CD4-positive, alpha-beta memory T cell (primary cell): Measurements from ENCODE around the gene HORMAD1. TPM values are rescaled to one million over a fixed set of nuclear protein-coding genes. Genes with fewer than 3 reads are reported as not detected.

Experiments used
- CTCF ChIA-PET: fragments of 350-600 bp; sonication (Branson Sonifier 250); formaldehyde crosslinking; loops from one replicate; lab custom pipeline; 2021; ENCODE audit warnings: inconsistent platforms; ENCODE audit not compliant: partially characterized antibody; lab: Charles Lee
- POLR2A ChIA-PET: fragments of 350-600 bp; sonication (Branson Sonifier 250); formaldehyde crosslinking; loops from one replicate; lab custom pipeline; 2021; ENCODE audit not compliant: partially characterized antibody; lab: Charles Lee
- DNase-seq, 5 donors: peaks; one replicate each; pipeline versions ENCODE4 v3.0.0 to v3.0.0-alpha.2; 2020 to 2022; ENCODE audit warnings: mixed read lengths in 1 of 5
- H3K27ac ChIP-seq: one replicate; pipeline ENCODE4 v1.7.0; 2013; ENCODE audit warnings: low read depth, low read length
- H3K27me3 ChIP-seq: 2 replicates; pipeline ENCODE4 v1.7.0; 2013; ENCODE audit warnings: mild to moderate bottlenecking, low read length, moderate library complexity; ENCODE audit not compliant: insufficient read depth
- H3K36me3 ChIP-seq: 2 replicates; pipeline ENCODE4 v1.7.0; 2013; ENCODE audit warnings: mild to moderate bottlenecking, low read length, moderate library complexity; ENCODE audit not compliant: insufficient read depth
- H3K4me1 ChIP-seq: 2 replicates; pipeline ENCODE4 v1.7.0; 2013; ENCODE audit warnings: mild to moderate bottlenecking, low read length, moderate library complexity; ENCODE audit not compliant: insufficient read depth
- H3K4me3 ChIP-seq, 2 donors: one replicate each; pipeline ENCODE4 v1.7.0; 2013; ENCODE audit warnings: low read length in 2 of 2, mild to moderate bottlenecking in 1 of 2
- H3K9me3 ChIP-seq, 2 donors: one replicate each; pipeline ENCODE4 v1.7.0; 2013; ENCODE audit warnings: low read length in 2 of 2, control low read depth in 1 of 2; ENCODE audit not compliant: control insufficient read depth in 1 of 2
- H3K27ac Mint-ChIP-seq, 7 donors: one replicate each; pipeline ENCODE4 v1.8.0; 2020 to 2021; ENCODE audit warnings: mixed read lengths in 7 of 7, mild to moderate bottlenecking in 6 of 7, inconsistent platforms in 3 of 7, moderate library complexity in 3 of 7
- H3K27me3 Mint-ChIP-seq, 2 donors: one replicate each; pipeline ENCODE4 v1.8.0; 2020 to 2021; ENCODE audit warnings: mixed read lengths in 2 of 2
- H3K36me3 Mint-ChIP-seq, 2 donors: one replicate each; pipeline ENCODE4 v1.8.0; 2020 to 2021; ENCODE audit warnings: mixed read lengths in 2 of 2, inconsistent platforms in 1 of 2, mild to moderate bottlenecking in 1 of 2
- H3K4me1 Mint-ChIP-seq, 4 donors: one replicate each; pipeline ENCODE4 v1.8.0; 2020 to 2021; ENCODE audit warnings: mixed read lengths in 4 of 4, mild to moderate bottlenecking in 1 of 4
- H3K4me3 Mint-ChIP-seq, 8 donors: one replicate each; pipeline ENCODE4 v1.8.0; 2020 to 2021; ENCODE audit warnings: mixed read lengths in 8 of 8, mild to moderate bottlenecking in 7 of 8, moderate library complexity in 6 of 8, inconsistent platforms in 3 of 8
- H3K9me3 Mint-ChIP-seq, 8 donors: one replicate each; pipeline ENCODE4 v1.8.0; 2020 to 2021; ENCODE audit warnings: mixed read lengths in 8 of 8, mild to moderate bottlenecking in 5 of 8, inconsistent platforms in 3 of 8, moderate library complexity in 1 of 8
- intact Hi-C: fragments of 100-400 bp; cut with micrococcal nuclease; formaldehyde crosslinking; loops from one replicate; pipeline ENCODE4 v1.15.1; 2023
- polyA plus RNA-seq, 2 donors: library from polyadenylated mRNA; unstranded; fragments of 300-500 nt; fragmentation: Illumina TruSeq; gene quantifications; one replicate each; pipeline ENCODE4 v1.2.3, GENCODE V29; 2021
- total RNA-seq, 2 experiments: library from RNA; stranded (reverse); gene quantifications; one replicate each; pipeline ENCODE4 v1.2.3, GENCODE V29; 2021

HORMAD1 gene
- total and polyA plus RNA-seq, 4 experiments from 2014 or later, result 0.64 TPM; not detected in 3

- CTCF ChIA-PET, result no interaction called here
- no peaks in the 10 kb centered on the region for H3K9me3 ChIP-seq
- H3K27ac ChIP-seq, result no peak overlapping the region
- peak overlapping the region in 7 of 8 donors; percentile 19 to 70 (median 52) for H3K4me3 Mint-ChIP-seq
- peak overlapping the region in 2 of 7 donors; percentile 18 to 42 for H3K27ac Mint-ChIP-seq
- H3K4me1 Mint-ChIP-seq, result peaks cover 34 to 58% (median 47%) of the 10 kb centered on the region in 4 donors
- no peaks in the 10 kb centered on the region for H3K27me3 ChIP-seq
- H3K36me3 Mint-ChIP-seq, result peaks cover 28 to 45% of the 10 kb centered on the region in 2 donors
- H3K36me3 ChIP-seq, result peaks cover 1% of the 10 kb centered on the region
- H3K4me3 ChIP-seq, result no peak overlapping the region
- H3K9me3 Mint-ChIP-seq, result peaks cover 0 to 2% (median 0%) of the 10 kb centered on the region in 8 donors
- peaks cover 42% of the 10 kb centered on the region for H3K4me1 ChIP-seq
- no peaks in the 10 kb centered on the region for H3K27me3 Mint-ChIP-seq
- no peak for DNase-seq
- intact Hi-C loops, result loop anchor here (10.0 kb wide), 1 partner anchor 162 kb away; the partner anchor contains the start of gene SETDB1
- POLR2A ChIA-PET, result no interaction called here
Measured at GRCh38 chr1:150762552-150762951, 41.9 kb upstream of the HORMAD1 start.

GRCh38 chr1:150761801-150762200 lies 41.1 kb upstream of the HORMAD1 start:
- intact Hi-C loops, result loop anchor here (10.0 kb wide), 1 partner anchor 163 kb away; the partner anchor contains the start of gene SETDB1
- CTCF ChIA-PET, result no interaction called here
- Mint-ChIP-seq H3K27ac (no peak overlapping the region), H3K9me3 (peaks cover 0 to 2% (median 0%) of the 10 kb centered on the region in 8 donors), H3K27me3 (no peaks in the 10 kb centered on the region), H3K4me3 (peak overlapping the region in 2 of 8 donors; percentile 52 to 68), H3K4me1 (peaks cover 34 to 54% (median 44%) of the 10 kb centered on the region in 4 donors), H3K36me3 (peaks cover 31 to 51% of the 10 kb centered on the region in 2 donors)
- POLR2A ChIA-PET, result no interaction called here
- H3K27me3 ChIP-seq, result no peaks in the 10 kb centered on the region
- H3K36me3 ChIP-seq, result peaks cover 7% of the 10 kb centered on the region
- no peak for DNase-seq
- no peaks in the 10 kb centered on the region for H3K9me3 ChIP-seq
- H3K4me1 ChIP-seq, result peaks cover 42% of the 10 kb centered on the region
- no peak overlapping the region for H3K4me3 ChIP-seq
- H3K27ac ChIP-seq, result no peak overlapping the region

GRCh38 chr1:150760013-150760412 lies 39.3 kb upstream of the HORMAD1 start:
- Histone ChIP-seq H3K4me3 (no peak overlapping the region), H3K36me3 (peaks cover 10% of the 10 kb centered on the region), H3K9me3 (no peaks in the 10 kb centered on the region), H3K27me3 (no peaks in the 10 kb centered on the region), H3K4me1 (peaks cover 32% of the 10 kb centered on the region), H3K27ac (no peak overlapping the region)
- ChIA-PET POLR2A (no interaction called here), CTCF (no interaction called here)
- no peaks in the 10 kb centered on the region for H3K27me3 Mint-ChIP-seq
- peak overlapping the region in 1 of 7 donors; percentile 84 for H3K27ac Mint-ChIP-seq
- peak overlapping the region in 1 of 8 donors; percentile 16 for H3K4me3 Mint-ChIP-seq
- peaks cover 0 to 2% (median 0%) of the 10 kb centered on the region in 8 donors for H3K9me3 Mint-ChIP-seq
- peaks cover 25 to 38% (median 33%) of the 10 kb centered on the region in 4 donors for H3K4me1 Mint-ChIP-seq
- DNase-seq, result no peak
- intact Hi-C loops, result loop anchor here (10.0 kb wide), 1 partner anchor 165 kb away; the partner anchor contains the start of gene SETDB1
- peaks cover 39 to 53% of the 10 kb centered on the region in 2 donors for H3K36me3 Mint-ChIP-seq

GRCh38 chr1:150753416-150753815 lies 32.7 kb upstream of the HORMAD1 start:
- intact Hi-C loops, result no loop called here
- H3K4me1 ChIP-seq, result no peaks in the 10 kb centered on the region
- peaks cover 43% of the 10 kb centered on the region for H3K36me3 ChIP-seq
- DNase-seq, result no peak
- Mint-ChIP-seq H3K4me1 (peaks cover 0 to 2% (median 1%) of the 10 kb centered on the region in 4 donors), H3K27me3 (no peaks in the 10 kb centered on the region), H3K9me3 (no peaks in the 10 kb centered on the region), H3K36me3 (peaks cover 43 to 70% of the 10 kb centered on the region in 2 donors), H3K4me3 (no peak overlapping the region), H3K27ac (peak overlapping the region in 3 of 7 donors; percentile 4 to 77 (median 12))
- POLR2A ChIA-PET, result no interaction called here
- CTCF ChIA-PET, result no interaction called here
- H3K27me3 ChIP-seq, result no peaks in the 10 kb centered on the region
- H3K4me3 ChIP-seq, result no peak overlapping the region
- H3K9me3 ChIP-seq, result no peaks in the 10 kb centered on the region
- no peak overlapping the region for H3K27ac ChIP-seq

GRCh38 chr1:150751443-150751842 lies 30.7 kb upstream of the HORMAD1 start:
- Mint-ChIP-seq H3K9me3 (no peaks in the 10 kb centered on the region), H3K4me3 (no peak overlapping the region), H3K4me1 (peaks cover 0 to 1% (median under 1%) of the 10 kb centered on the region in 4 donors), H3K27me3 (no peaks in the 10 kb centered on the region), H3K36me3 (peaks cover 39 to 58% of the 10 kb centered on the region in 2 donors), H3K27ac (peak overlapping the region in 1 of 7 donors; percentile 35)
- POLR2A ChIA-PET, result interaction anchor here (0.8 kb wide), 1 partner anchor 200 kb away, joined by 3 read pairs; no protein-coding TSS in a partner anchor
- H3K4me3 ChIP-seq, result no peak overlapping the region
- H3K4me1 ChIP-seq, result no peaks in the 10 kb centered on the region
- intact Hi-C loops, result no loop called here
- no peak overlapping the region for H3K27ac ChIP-seq
- DNase-seq, result no peak
- H3K36me3 ChIP-seq, result peaks cover 50% of the 10 kb centered on the region
- no peaks in the 10 kb centered on the region for H3K27me3 ChIP-seq
- CTCF ChIA-PET, result no interaction called here
- H3K9me3 ChIP-seq, result no peaks in the 10 kb centered on the region

- Mint-ChIP-seq H3K36me3 (peaks cover 29 to 51% of the 10 kb centered on the region in 2 donors), H3K27me3 (no peaks in the 10 kb centered on the region), H3K4me1 (peaks cover 0 to 1% (median under 1%) of the 10 kb centered on the region in 4 donors), H3K4me3 (no peak overlapping the region), H3K27ac (peak overlapping the region in 1 of 7 donors; percentile 85), H3K9me3 (no peaks in the 10 kb centered on the region)
- H3K36me3 ChIP-seq, result peaks cover 61% of the 10 kb centered on the region
- intact Hi-C loops, result no loop called here
- H3K4me1 ChIP-seq, result no peaks in the 10 kb centered on the region
- no peaks in the 10 kb centered on the region for H3K27me3 ChIP-seq
- ChIA-PET POLR2A (no interaction called here), CTCF (no interaction called here)
- no peak overlapping the region for H3K4me3 ChIP-seq
- no peaks in the 10 kb centered on the region for H3K9me3 ChIP-seq
- no peak overlapping the region for H3K27ac ChIP-seq
- no peak for DNase-seq
Measured at GRCh38 chr1:150749720-150750311, 29.1 kb upstream of the HORMAD1 start.

- POLR2A ChIA-PET, result no interaction called here
- Histone ChIP-seq H3K36me3 (peaks cover 58% of the 10 kb centered on the region), H3K27ac (no peak overlapping the region), H3K4me1 (no peaks in the 10 kb centered on the region), H3K4me3 (no peak overlapping the region), H3K9me3 (no peaks in the 10 kb centered on the region), H3K27me3 (no peaks in the 10 kb centered on the region)
- no peaks in the 10 kb centered on the region for H3K27me3 Mint-ChIP-seq
- CTCF ChIA-PET, result interaction anchor here (1.5 kb wide), 1 partner anchor 17 kb away, joined by 3 read pairs; the partner anchor contains the start of gene CTSS
- intact Hi-C loops, result no loop called here
- H3K4me3 Mint-ChIP-seq, result no peak overlapping the region
- peaks cover 27 to 45% of the 10 kb centered on the region in 2 donors for H3K36me3 Mint-ChIP-seq
- H3K4me1 Mint-ChIP-seq, result peaks cover 0 to 1% (median under 1%) of the 10 kb centered on the region in 4 donors
- H3K9me3 Mint-ChIP-seq, result no peaks in the 10 kb centered on the region
- DNase-seq, result no peak
- H3K27ac Mint-ChIP-seq, result peak overlapping the region in 4 of 7 donors; percentile 7 to 85 (median 9)
Measured at GRCh38 chr1:150748878-150749719, 28.4 kb upstream of the HORMAD1 start.
